Stomach (tissue), 9 donors: ENCODE measurements around the gene TRIM9. TPM values are rescaled to one million over a fixed set of nuclear protein-coding genes. Genes with fewer than 3 reads are reported as not detected.
A peak's percentile ranks its signal among the peaks of the same experiment; 100 is the strongest.

Experiments used
- DNase-seq, 2 donors: peaks; one replicate each; pipeline versions ENCODE4 v3.0.0 to v3.0.0-alpha.2; 2013 to 2019
- H3K27ac ChIP-seq, 5 donors: fragments of 200-600 bp in 4 of 5; sonication (generic) in 4 of 5; one replicate each; pipeline ENCODE4 v1.5.1; 2013 to 2019; ENCODE audit warnings: mild to moderate bottlenecking in 1 of 5, moderate library complexity in 1 of 5
- H3K27me3 ChIP-seq, 3 donors: fragments of 200-600 bp; sonication (generic); one replicate each; pipeline ENCODE4 v1.5.1; 2017 to 2019; ENCODE audit warnings: mixed run types in 1 of 3
- H3K36me3 ChIP-seq, 4 donors: fragments of 200-600 bp; sonication (generic); 1 replicate in 3 of 4; 2 replicates in 1 of 4; pipeline ENCODE4 v1.5.1; 2016 to 2019
- H3K4me1 ChIP-seq, 4 donors: fragments of 200-600 bp; sonication (generic); one replicate each; pipeline ENCODE4 v1.5.1; 2016 to 2019
- H3K4me3 ChIP-seq, 4 donors: fragments of 200-600 bp; sonication (generic) in 3 of 4; one replicate each; pipeline ENCODE4 v1.5.1; 2016 to 2019; ENCODE audit warnings: mild to moderate bottlenecking in 1 of 4
- H3K9me3 ChIP-seq, 4 donors: fragments of 200-600 bp; sonication (generic); one replicate each; pipeline ENCODE4 v1.5.1; 2016 to 2019
- EP300 ChIP-seq: sonication (generic); formaldehyde crosslinking; IDR thresholded peaks from one replicate; pipeline ENCODE4 v1.6.1; 2017; ENCODE audit warnings: antibody characterized with exemption
- POLR2A ChIP-seq, 4 donors: fragments of 450-650 bp; IDR thresholded peaks; one replicate each; pipeline ENCODE4 v1.6.1; 2016; ENCODE audit warnings: antibody characterized with exemption in 4 of 4, control low read depth in 2 of 4, mild to moderate bottlenecking in 1 of 4, moderate library complexity in 1 of 4
- POLR2AphosphoS5 ChIP-seq, 3 donors: sonication (generic); formaldehyde crosslinking; IDR thresholded peaks; one replicate each; pipeline ENCODE4 v1.6.1; 2016; ENCODE audit warnings: antibody characterized with exemption in 3 of 3
- WGBS, 5 donors: extraction: QIAGEN DNeasy Blood & Tissue Kit in 3 of 5; methylation state at CpG; one replicate each; pipeline versions ENCODE4 v1.1.5 to v1.1.7; 2013 to 2018; 5-methylcytosine and 5-hydroxymethylcytosine counted together
- intact Hi-C: fragments of 100-400 bp; cut with DNase I; formaldehyde crosslinking; loops from one replicate; pipeline ENCODE4 v1.15.1; 2023; ENCODE audit warnings: low total_unique reads
- polyA plus RNA-seq, 3 donors: library from polyadenylated mRNA; stranded (reverse); fragments of 200-250 nt; gene quantifications; one replicate each; pipeline ENCODE4 v1.2.3, GENCODE V29; 2013
- total RNA-seq, 5 donors: library from RNA; depleted of rRNA; stranded (reverse); fragments of >200 nt; gene quantifications; one replicate each; pipeline versions ENCODE4 v1.1.0 to v1.2.3, GENCODE V29; 2014 to 2016
- TF ChIP-seq, protein P1 (sequence below), 7 experiments: fragments of 450-650 bp in 4 of 7; fragments of 200-600 bp in 3 of 7; sonication (generic) in 3 of 7; IDR thresholded peaks; one replicate each; pipeline ENCODE4 v1.5.1; 2016 to 2019; ENCODE audit warnings: antibody characterized with exemption in 7 of 7, control low read depth in 2 of 7, mild to moderate bottlenecking in 1 of 7
- donor health status: healthy with polysubstance abuse.
- donor health status: Bipolar disorder and iron deficiency.
- donor health status: healthy.

TRIM9 gene
- total and polyA plus RNA-seq, 8 donors = 0.45 to 15.1 (median 1.2) TPM

DNA sequence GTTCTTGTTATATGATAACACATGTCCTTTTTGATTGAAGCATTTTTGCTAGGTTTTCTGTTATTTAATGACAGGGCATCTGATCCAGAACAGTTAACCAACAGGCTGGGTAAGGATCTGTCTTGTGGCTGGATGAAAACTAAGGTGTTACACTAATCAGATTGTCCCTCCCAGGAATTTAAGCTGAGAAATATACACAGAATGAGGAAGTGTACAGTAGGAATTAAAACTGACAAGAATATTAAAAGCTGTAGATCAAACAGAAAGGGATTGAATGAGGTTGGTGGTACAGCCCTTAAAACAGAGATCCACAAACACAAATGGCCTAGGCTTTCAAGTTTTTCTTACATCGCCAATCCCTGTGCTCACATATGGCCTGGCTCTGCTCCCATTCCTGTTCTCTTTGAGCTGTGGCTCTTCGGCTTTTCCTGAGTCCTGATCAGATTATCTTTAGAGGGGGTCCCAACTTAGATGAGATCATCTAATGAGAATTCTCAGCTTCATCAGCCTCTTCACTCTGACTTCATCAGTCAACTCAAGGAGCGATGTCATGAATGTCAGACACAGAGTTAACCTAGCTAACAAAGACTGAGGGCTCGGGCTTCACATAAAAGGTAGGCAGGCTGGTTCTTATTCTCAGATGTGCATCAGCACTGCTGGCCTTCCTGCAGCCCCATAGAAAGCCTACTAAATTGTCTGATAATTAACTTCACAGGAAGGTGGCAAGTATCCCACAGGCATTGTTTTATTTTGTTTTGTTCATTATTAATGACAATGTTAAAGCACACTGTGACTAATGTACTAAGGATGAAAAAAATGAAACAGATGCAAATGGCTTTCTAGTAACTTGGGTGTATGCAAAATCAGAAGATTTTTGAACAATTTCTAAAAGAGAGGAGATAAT, 162.1 kb downstream of the TRIM9 start:
- WGBS, 5 donors = 78 to 85% (median 81%) methylated on average over 4 of the region's 4 CpGs

DNA sequence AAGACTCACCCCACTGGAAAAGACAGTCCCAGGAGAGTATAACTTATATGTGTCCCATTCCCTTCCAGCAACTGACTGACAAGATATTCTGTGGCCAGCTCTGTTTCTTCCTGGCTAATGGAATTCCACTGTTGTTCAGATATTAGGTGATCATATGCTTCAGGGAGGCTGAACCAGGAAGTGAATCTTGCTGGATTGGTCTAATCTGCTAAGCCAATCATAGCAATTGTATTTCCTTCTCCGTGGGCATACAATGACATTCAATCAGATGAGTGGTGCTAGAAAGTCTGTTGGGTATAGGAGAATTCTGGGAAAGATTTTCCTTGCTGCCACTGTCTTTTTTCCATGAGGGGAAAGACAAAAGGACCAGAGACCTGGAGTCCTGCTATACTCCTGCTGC, 162.7 kb downstream of the TRIM9 start:
- intact Hi-C loops = no loop called here
- Histone ChIP-seq H3K9me3 (no peaks in the 10 kb centered on the region), H3K27me3 (no peaks in the 10 kb centered on the region), H3K36me3 (peaks cover 4 to 66% (median 41%) of the 10 kb centered on the region in 4 donors), H3K27ac (peak overlapping the region in 1 of 5 donors; percentile 9), H3K4me1 (peaks cover 0 to 13% (median 0%) of the 10 kb centered on the region in 4 donors), H3K4me3 (no peak overlapping the region)
- DNase-seq = no peak
- TF ChIP-seq, protein P1, sequence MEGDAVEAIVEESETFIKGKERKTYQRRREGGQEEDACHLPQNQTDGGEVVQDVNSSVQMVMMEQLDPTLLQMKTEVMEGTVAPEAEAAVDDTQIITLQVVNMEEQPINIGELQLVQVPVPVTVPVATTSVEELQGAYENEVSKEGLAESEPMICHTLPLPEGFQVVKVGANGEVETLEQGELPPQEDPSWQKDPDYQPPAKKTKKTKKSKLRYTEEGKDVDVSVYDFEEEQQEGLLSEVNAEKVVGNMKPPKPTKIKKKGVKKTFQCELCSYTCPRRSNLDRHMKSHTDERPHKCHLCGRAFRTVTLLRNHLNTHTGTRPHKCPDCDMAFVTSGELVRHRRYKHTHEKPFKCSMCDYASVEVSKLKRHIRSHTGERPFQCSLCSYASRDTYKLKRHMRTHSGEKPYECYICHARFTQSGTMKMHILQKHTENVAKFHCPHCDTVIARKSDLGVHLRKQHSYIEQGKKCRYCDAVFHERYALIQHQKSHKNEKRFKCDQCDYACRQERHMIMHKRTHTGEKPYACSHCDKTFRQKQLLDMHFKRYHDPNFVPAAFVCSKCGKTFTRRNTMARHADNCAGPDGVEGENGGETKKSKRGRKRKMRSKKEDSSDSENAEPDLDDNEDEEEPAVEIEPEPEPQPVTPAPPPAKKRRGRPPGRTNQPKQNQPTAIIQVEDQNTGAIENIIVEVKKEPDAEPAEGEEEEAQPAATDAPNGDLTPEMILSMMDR (IDR thresholded peaks at IDR 0.05) = no peak
- no peak for TF ChIP-seq POLR2A (IDR thresholded peaks at IDR 0.05)
- no peak for TF ChIP-seq EP300
- TF ChIP-seq POLR2AphosphoS5 (IDR thresholded peaks at IDR 0.05) = peak in 1 of 3 donors; percentile 46
- 22 to 61% (median 43%) methylated on average over 1 of the region's 1 CpG for WGBS, 5 donors

More for the DNA sequence above, 162.1 kb downstream of the TRIM9 start:
- intact Hi-C loops = no loop called here
- Histone ChIP-seq H3K9me3 (no peaks in the 10 kb centered on the region), H3K4me3 (no peak overlapping the region), H3K27me3 (no peaks in the 10 kb centered on the region), H3K36me3 (peaks cover 4 to 65% (median 39%) of the 10 kb centered on the region in 4 donors), H3K27ac (peak overlapping the region in 1 of 5 donors; percentile 9), H3K4me1 (peaks cover 0 to 13% (median 0%) of the 10 kb centered on the region in 4 donors)
- TF ChIP-seq, protein P1 (IDR thresholded peaks at IDR 0.05) = no peak
- TF ChIP-seq EP300 (no peak), POLR2AphosphoS5 (IDR thresholded peaks at IDR 0.05) (no peak), POLR2A (IDR thresholded peaks at IDR 0.05) (no peak)
- no peak for DNase-seq

DNA sequence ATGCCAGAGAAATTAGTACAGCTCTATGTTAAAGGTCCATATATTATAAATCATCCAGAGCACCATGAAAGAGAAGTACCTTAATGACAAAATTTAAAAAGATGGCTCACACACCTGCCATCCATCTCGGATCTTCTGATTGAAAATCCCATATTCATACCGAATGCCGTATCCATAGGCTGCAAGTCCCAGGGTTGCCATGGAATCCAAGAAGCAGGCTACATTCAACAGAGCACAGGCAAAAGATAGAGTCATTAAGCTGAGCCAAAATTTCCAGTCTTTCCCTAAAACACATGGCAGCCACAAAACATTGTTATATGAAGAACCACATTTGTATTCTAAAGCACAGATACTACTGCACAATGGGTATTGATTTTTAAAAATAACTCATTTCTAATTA, 163.3 kb downstream of the TRIM9 start:
- Histone ChIP-seq H3K4me1 (peaks cover 0 to 13% (median 0%) of the 10 kb centered on the region in 4 donors), H3K27me3 (no peaks in the 10 kb centered on the region), H3K36me3 (peaks cover 4 to 66% (median 41%) of the 10 kb centered on the region in 4 donors), H3K9me3 (no peaks in the 10 kb centered on the region), H3K27ac (no peak overlapping the region), H3K4me3 (no peak overlapping the region)
- no peak for DNase-seq
- intact Hi-C loops = no loop called here
- TF ChIP-seq, protein P1 (IDR thresholded peaks at IDR 0.05) = no peak
- TF ChIP-seq POLR2A (IDR thresholded peaks at IDR 0.05) = no peak
- TF ChIP-seq EP300 = no peak
- TF ChIP-seq POLR2AphosphoS5 (IDR thresholded peaks at IDR 0.05) = no peak
- WGBS, 5 donors = 95 to 99% (median 97%) methylated on average over 3 of the region's 3 CpGs

DNA sequence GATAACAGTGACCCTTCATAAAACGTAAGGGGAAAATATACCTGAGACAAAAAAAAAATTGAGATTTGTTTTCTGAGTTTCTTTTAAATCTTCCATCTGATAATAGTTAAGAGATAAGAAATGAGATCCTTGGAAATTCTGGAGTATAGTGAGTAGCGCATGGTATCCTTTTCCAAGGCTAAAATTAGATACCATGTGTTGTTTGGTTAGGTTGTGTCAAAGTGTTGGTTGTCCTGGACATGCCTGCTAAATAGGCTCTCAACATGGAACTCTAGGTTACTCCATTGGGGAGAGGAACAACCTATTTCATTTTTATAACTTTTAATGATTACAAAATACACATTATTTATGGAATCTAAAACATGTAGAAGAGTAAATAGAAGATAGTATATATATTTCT, 165.4 kb downstream of the TRIM9 start:
- TF ChIP-seq, protein P1 (IDR thresholded peaks at IDR 0.05) = no peak
- TF ChIP-seq POLR2A (IDR thresholded peaks at IDR 0.05) (no peak), EP300 (no peak), POLR2AphosphoS5 (IDR thresholded peaks at IDR 0.05) (no peak)
- Histone ChIP-seq H3K27me3 (no peaks in the 10 kb centered on the region), H3K36me3 (peaks cover 4 to 57% (median 39%) of the 10 kb centered on the region in 4 donors), H3K27ac (no peak overlapping the region), H3K9me3 (no peaks in the 10 kb centered on the region), H3K4me1 (peaks cover 0 to 13% (median 0%) of the 10 kb centered on the region in 4 donors), H3K4me3 (no peak overlapping the region)
- intact Hi-C loops = loop anchor here (5.0 kb wide), 1 partner anchor 242 kb away; no protein-coding TSS in a partner anchor
- no peak for DNase-seq
- 70 to 93% (median 83%) methylated on average over 2 of the region's 2 CpGs for WGBS, 5 donors
